AG04450 (cell line): ENCODE results near the gene XPO4. TPM values are rescaled to one million over a fixed set of nuclear protein-coding genes. Genes with fewer than 3 reads are reported as not detected.
"Not testable (repeated sequence)": the region's sequence is repeated elsewhere in the genome, so short reads cannot be mapped to it uniquely, and the experiment has no call there.

Experiments
- CTCF ChIA-PET: fragments of 300-600, 350-600 bp; formaldehyde crosslinking; extraction: SDS; loops from one replicate; lab custom pipeline; 2022; ENCODE audit warnings: antibody characterized with exemption, inconsistent platforms; lab: Charles Lee
- POLR2A ChIA-PET: fragments of 350-600 bp; formaldehyde crosslinking; extraction: SDS; loops from one replicate; lab custom pipeline; 2021; ENCODE audit warnings: antibody characterized with exemption, inconsistent platforms; lab: Yijun Ruan, JAX
- DNase-seq: peaks from one replicate; pipeline ENCODE4 v3.0.0-alpha.2; 2011; ENCODE audit warnings: low read depth, low spot score
- H3K27ac ChIP-seq: one replicate; pipeline ENCODE4 v1.5.1; 2012; ENCODE audit warnings: low read depth, low read length, control low read depth
- H3K27me3 ChIP-seq: one replicate; pipeline ENCODE4 v1.6.0; 2012; ENCODE audit warnings: low read length; ENCODE audit not compliant: control insufficient read depth, insufficient read depth
- H3K4me3 ChIP-seq: 2 replicates; pipeline ENCODE4 v1.5.1; 2011; ENCODE audit warnings: mild to moderate bottlenecking, low read depth, low read length, control low read depth
- H3K9me3 ChIP-seq: 2 replicates; pipeline ENCODE4 v1.5.1; 2012; ENCODE audit warnings: low read length; ENCODE audit not compliant: control insufficient read depth, insufficient read depth
- CTCF ChIP-seq: IDR thresholded peaks from 2 replicates; pipeline ENCODE4 v1.5.1; 2011; ENCODE audit warnings: low read depth, low read length, control low read depth, inconsistent platforms
- polyA minus RNA-seq: library from RNA; depleted of rRNA, polyadenylated mRNA; stranded (reverse); fragments of >200 nt; gene quantifications from 2 replicates; pipeline ENCODE4 v1.2.3, GENCODE V29; 2011; rRNA and poly(A)+ RNA removed
- polyA plus RNA-seq: library from polyadenylated mRNA; depleted of rRNA; stranded (reverse); fragments of >200 nt; gene quantifications from 2 replicates; pipeline ENCODE4 v1.2.3, GENCODE V29; 2011; rRNA removed

XPO4 gene
- 10.9 and 14.4 TPM in 2 replicates for polyA plus RNA-seq
- 13.1 and 25.0 TPM in 2 replicates for polyA minus RNA-seq

GRCh38 chr13:20902438-20903163, at the start of gene XPO4:
TSS of gene XPO4 (minus strand) at chr13:20902746. CDS start at chr13:20902738, 8 bp downstream.
- Histone ChIP-seq H3K4me3 (peak within 1 kb of the TSS; percentile 94), H3K9me3 (peaks cover 4% of the 10 kb centered on the region; the same call in 1 of the 2 replicates), H3K27ac (peak within 1 kb of the TSS; percentile 90), H3K27me3 (no peaks in the 10 kb centered on the region)
- CTCF ChIA-PET = no interaction called here
- no peak for TF ChIP-seq CTCF
- POLR2A ChIA-PET = no interaction called here
- DNase-seq = peak; percentile 30

DNA sequence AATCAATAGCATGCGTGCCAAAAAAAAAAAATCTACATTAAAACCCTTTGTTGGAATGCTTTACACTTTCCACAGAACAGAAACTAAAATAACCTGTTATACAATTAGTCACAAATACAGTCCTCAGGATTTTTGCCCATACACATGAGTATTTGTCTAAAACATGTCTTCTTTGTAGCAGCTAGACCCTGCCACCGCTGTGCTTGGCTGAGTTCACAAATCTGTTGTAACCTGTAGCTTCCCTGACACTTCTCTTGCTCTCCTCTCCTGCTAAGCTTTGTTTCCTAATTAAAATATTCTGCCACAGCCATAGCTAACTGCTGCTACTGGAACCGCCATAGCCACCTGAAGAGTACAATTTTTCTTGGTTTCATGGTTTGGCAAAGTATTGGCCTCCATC, 45.5 kb upstream of the XPO4 start:
- DNase-seq, H3K27me3 ChIP-seq, H3K27ac ChIP-seq, POLR2A ChIA-PET, H3K9me3 ChIP-seq, CTCF ChIA-PET, H3K4me3 ChIP-seq: not testable (repeated sequence)

DNA sequence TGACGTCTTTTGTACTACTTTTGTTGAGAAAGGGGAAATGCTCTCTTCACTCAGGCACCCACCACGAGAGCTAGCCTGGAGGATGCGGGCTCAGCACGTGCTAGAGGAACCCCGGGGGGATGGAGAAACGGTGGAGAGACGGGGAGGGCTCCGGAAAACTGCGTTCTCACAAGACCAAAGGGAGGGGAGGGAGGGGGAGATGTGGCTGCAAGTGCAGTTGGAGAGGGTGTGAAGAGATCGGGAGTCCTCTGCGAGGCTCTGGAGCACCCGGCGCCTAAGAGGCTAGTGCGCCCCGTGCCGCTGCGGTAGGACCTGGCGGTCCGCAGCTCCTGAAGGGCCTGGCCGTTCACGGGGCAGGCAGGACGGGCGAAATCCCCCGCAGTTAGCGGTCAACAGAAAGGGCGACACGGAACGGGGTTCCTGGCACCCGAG, 43.4 kb upstream of the XPO4 start:
- ChIA-PET POLR2A (interaction anchor here (1.2 kb wide), 1 partner anchor 230 kb away, joined by 3 read pairs; the partner anchor contains the start of genes MRPL57 and SKA3), CTCF (no interaction called here)
- Histone ChIP-seq H3K27me3 (no peaks in the 10 kb centered on the region), H3K27ac (no peak overlapping the region), H3K4me3 (no peak overlapping the region), H3K9me3 (no peaks in the 10 kb centered on the region)
- no peak for DNase-seq
- TF ChIP-seq CTCF = no peak

GRCh38 chr13:20942938-20943559, 40.5 kb upstream of the XPO4 start:
- H3K27me3 ChIP-seq = no peaks in the 10 kb centered on the region
- no peak for DNase-seq
- peak overlapping the region; percentile 61 for H3K27ac ChIP-seq
- no peaks in the 10 kb centered on the region for H3K9me3 ChIP-seq
- no peak for TF ChIP-seq CTCF
- no peak overlapping the region for H3K4me3 ChIP-seq
- ChIA-PET CTCF (interaction anchor here (1.1 to 2.8 kb wide), 16 partner anchors 10 to 534 kb away, joined by 3 to 10 read pairs (median 4); partner anchors contain the start of genes MRPL57 and SKA3), POLR2A (interaction anchor here (0.5 to 2.0 kb wide), 4 partner anchors 24 to 233 kb away, joined by 3 to 6 read pairs (median 4); partner anchors contain the start of genes LATS2, MRPL57 and SKA3)

GRCh38 chr13:20940511-20940910, 38.0 kb upstream of the XPO4 start:
- POLR2A ChIA-PET, H3K4me3 ChIP-seq, H3K9me3 ChIP-seq, H3K27ac ChIP-seq, H3K27me3 ChIP-seq, DNase-seq: not testable (repeated sequence)
- CTCF ChIA-PET = interaction anchor here (0.7 to 1.5 kb wide), 2 partner anchors 15 to 537 kb away, joined by 3 to 6 read pairs; no protein-coding TSS in a partner anchor
